ENCODE measurements around the gene POLH. TPM values are rescaled to one million over a fixed set of nuclear protein-coding genes. Genes with fewer than 3 reads are reported as not detected.

Gene POLH
- total and polyA plus RNA-seq, 2 of the 4 experiments (the other 2 are of a cell fraction), result 13.3 to 26.0 TPM

GRCh38 chr6:43625393-43625992 is 49.5 kb downstream of the POLH start:
- Histone ChIP-seq H3K4me3 (ENCODE audit: insufficient read depth, low read depth, low read length) (no peak overlapping the region), H3K79me1 (ENCODE audit: low read depth in 1 of 2, low read length in 2 of 2) (peaks cover 49 to 81% of the 10 kb centered on the region in 2 experiments), H2BK5ac (ENCODE audit: low read depth, low read length, poor library complexity, severe bottlenecking) (no peak overlapping the region), H3K56ac (ENCODE audit: extremely low read depth, insufficient read depth, low read length) (no peak overlapping the region), H4K20me1 (ENCODE audit: insufficient read depth, low read length) (no peaks in the 10 kb centered on the region), H2BK120ac (ENCODE audit: low read depth, low read length) (no peak overlapping the region), H2BK20ac (ENCODE audit: low read depth, low read length) (no peak overlapping the region), H3K36me3 (ENCODE audit: control insufficient read depth, insufficient read depth, low read length) (peaks cover 54% of the 10 kb centered on the region), H4K5ac (ENCODE audit: low read depth, low read length) (no peak overlapping the region), H4K91ac (ENCODE audit: insufficient read depth, low read depth, low read length) (no peak overlapping the region), H3K27ac (ENCODE audit: insufficient read depth, low read length) (no peak overlapping the region), H2BK15ac (ENCODE audit: low read depth, low read length) (no peak overlapping the region), H2AFZ (replicated peaks; ENCODE audit: low read length, poor library complexity) (no peak overlapping the region), H3K4me2 (ENCODE audit: low read depth, low read length) (no peak overlapping the region), H3K9me1 (ENCODE audit: insufficient read depth, low read length) (peaks cover 32% of the 10 kb centered on the region), H4K8ac (ENCODE audit: low read depth in 2 of 2, low read length in 2 of 2) (no peak overlapping the region), H2AK5ac (ENCODE audit: low read depth, low read length) (peak overlapping the region; percentile 4; the same call in 1 of the 2 replicates), H3K9ac (ENCODE audit: low read depth, low read length) (no peak overlapping the region), H3K27me3 (ENCODE audit: control insufficient read depth, insufficient read depth, low read length) (no peaks in the 10 kb centered on the region), H3K23ac (ENCODE audit: low read depth, low read length) (no peak overlapping the region), H3K4ac (ENCODE audit: low read depth, low read length) (no peak overlapping the region), H2AK9ac (replicated peaks; ENCODE audit: low read depth, low read length, poor library complexity) (peak overlapping the region; percentile 67), H3K18ac (ENCODE audit: low read depth, low read length) (no peak overlapping the region), H3K9me3 (ENCODE audit: control insufficient read depth, insufficient read depth, low read length) (no peaks in the 10 kb centered on the region), H3K14ac (replicated peaks; ENCODE audit: low read depth, low read length) (no peak overlapping the region), H3K4me1 (ENCODE audit: control insufficient read depth, insufficient read depth, low read length) (peaks cover 6% of the 10 kb centered on the region)
- TSS peak; percentile 5 for BruUV-seq (replicated peaks)
- whole genome bisulfite sequencing, 2 experiments (ENCODE audit: extremely low coverage in 2 of 2, insufficient read length in 1 of 2), result 90% methylated on average over 6 of the region's 16 CpGs; no CpG with 5 or more reads in 1 of the 2 experiments
- ATAC-seq (ENCODE audit: low read depth) (no peak), DNase-seq (no peak)
- TF ChIP-seq MAFK (IDR thresholded peaks at IDR 0.05; ENCODE audit: low read depth, low read length) (no peak), CTCF (conservative IDR thresholded peaks at IDR 0.05; ENCODE audit: low read depth, low read length) (no peak), BHLHE40 (IDR thresholded peaks at IDR 0.05; ENCODE audit: low read depth, low read length) (no peak), MAZ (IDR thresholded peaks at IDR 0.05; ENCODE audit: borderline replicate concordance, low read depth, low read length) (no peak), CEBPB (IDR thresholded peaks at IDR 0.05; ENCODE audit: low read depth, low read length) (no peak), ELK1 (IDR thresholded peaks at IDR 0.05; ENCODE audit: borderline replicate concordance, low read depth, low read length) (no peak), MXI1 (IDR thresholded peaks at IDR 0.05; ENCODE audit: borderline replicate concordance, low read depth, low read length) (no peak), RAD21 (IDR thresholded peaks at IDR 0.05; ENCODE audit: low read length) (no peak), POLR2A (IDR thresholded peaks at IDR 0.05; ENCODE audit: low read depth, low read length) (no peak), RCOR1 (IDR thresholded peaks at IDR 0.05; ENCODE audit: insufficient replicate concordance, low read length) (no peak), FOS (IDR thresholded peaks at IDR 0.05; ENCODE audit: low read depth, low read length) (no peak), RFX5 (IDR thresholded peaks at IDR 0.05; ENCODE audit: low read depth, low read length) (no peak)
- CTCF ChIA-PET, result interaction anchor here (0.6 kb wide), 1 partner anchor 9 kb away, joined by 6 read pairs; no protein-coding TSS in a partner anchor
- in situ Hi-C loops (cut with MboI; ENCODE audit: low sequenced_read_pairs), result no loop called here
- POLR2A ChIA-PET (ENCODE audit: unreplicated experiment), result no interaction called here
- intact Hi-C loops (cut with micrococcal nuclease), result loop anchor here (5.0 kb wide), 1 partner anchor 147 kb away; the partner anchor contains the start of gene VEGFA
- dilution Hi-C loops (cut with HindIII; ENCODE audit: low sequenced_read_pairs, unreplicated experiment), result no loop called here
